Measurements from ENCODE around the gene CCDC50.

Gene CCDC50

GRCh38 chr3:191420771-191421170 lies 91.6 kb downstream of the CCDC50 start:
- DNase-seq: no peak

- DNase-seq: no peak
These were observed 95.7 kb downstream of the CCDC50 start for GRCh38 chr3:191424881-191425280.

GRCh38 chr3:191425322-191425734 lies 96.1 kb downstream of the CCDC50 start:
- DNase-seq: no peak

GRCh38 chr3:191426311-191426710 lies 97.1 kb downstream of the CCDC50 start:
- no peak for DNase-seq

GRCh38 chr3:191428177-191428576 lies 99.0 kb downstream of the CCDC50 start:
- DNase-seq: no peak

GRCh38 chr3:191430103-191430502 lies 100.9 kb downstream of the CCDC50 start:
- DNase-seq: no peak

GRCh38 chr3:191431160-191431822 lies 102.1 kb downstream of the CCDC50 start:
- no peak for DNase-seq

- no peak for DNase-seq
These were observed 103.0 kb downstream of the CCDC50 start for GRCh38 chr3:191432162-191432561.

- no peak for DNase-seq
These were observed 104.8 kb downstream of the CCDC50 start for GRCh38 chr3:191434024-191434423.

GRCh38 chr3:191435981-191436380 lies 106.8 kb downstream of the CCDC50 start:
- DNase-seq: no peak

- DNase-seq: no peak
These were observed 109.1 kb downstream of the CCDC50 start for GRCh38 chr3:191438150-191438814.

- no peak for DNase-seq
These were observed 111.3 kb downstream of the CCDC50 start for GRCh38 chr3:191440532-191440931.

GRCh38 chr3:191441687-191442086 lies 112.5 kb downstream of the CCDC50 start:
- no peak for DNase-seq

- no peak for DNase-seq
These were observed 115.4 kb downstream of the CCDC50 start for GRCh38 chr3:191444569-191444968.

All from hypothalamus (tissue), 51 donors.